Pancreas (tissue), 10 donors: ENCODE data around the gene ZNF563. TPM values are rescaled to one million over a fixed set of nuclear protein-coding genes. Genes with fewer than 3 reads are reported as not detected.

Experiments
- ATAC-seq, 4 donors: fragments of 200-7000 bp; cut with Tn5 transposase; one replicate each; pipeline versions ENCODE4 v1.8.0 to v1.9.1; 2020; ENCODE audit warnings: mild to moderate bottlenecking in 4 of 4, moderate library complexity in 4 of 4
- DNase-seq, 6 donors: peaks; one replicate each; pipeline ENCODE4 v3.0.0-alpha.2; 2020
- FAIRE-seq: peaks from 2 replicates; lab custom pipeline; 2012; peaks lifted over from hg19 to GRCh38; lab: Jason Lieb, UNC
- H3K27ac ChIP-seq, 4 donors: fragments of 200-600 bp; sonication (generic); 1 replicate in 3 of 4; 2 replicates in 1 of 4; pipeline versions ENCODE4 v1.5.0 to v1.8.0; 2020
- H3K27me3 ChIP-seq, 4 donors: fragments of 200-600 bp; one replicate each; pipeline ENCODE4 v1.8.0; 2021
- H3K36me3 ChIP-seq, 3 donors: fragments of 200-600 bp; sonication (generic) in 1 of 3; one replicate each; pipeline versions ENCODE4 v1.5.0 to v1.8.0; 2020 to 2021
- H3K4me1 ChIP-seq, 3 donors: fragments of 200-600 bp; one replicate each; pipeline ENCODE4 v1.8.0; 2021
- H3K4me3 ChIP-seq, 4 donors: fragments of 200-600 bp; sonication (generic) in 2 of 4; one replicate each; pipeline versions ENCODE4 v1.5.0 to v1.8.0; 2020 to 2021
- H3K9me3 ChIP-seq, 4 donors: fragments of 200-600 bp; one replicate each; pipeline ENCODE4 v1.8.0; 2021
- CTCF ChIP-seq, 4 donors: fragments of 200-600 bp; sonication (generic) in 3 of 4; IDR thresholded peaks; one replicate each; pipeline versions ENCODE4 v1.5.0 to v1.8.0; 2021; ENCODE audit warnings: antibody characterized with exemption in 4 of 4
- WGBS, 2 donors: extraction: QIAGEN DNeasy Blood & Tissue Kit; methylation state at CpG; one replicate each; pipeline ENCODE4 v1.1.7; 2013; 5-methylcytosine and 5-hydroxymethylcytosine counted together
- intact Hi-C, 3 donors: fragments of 100-400 bp; cut with DNase I; formaldehyde crosslinking; loops; one replicate each; pipeline versions ENCODE4 v1.11.1 to v1.14.2; 2022
- polyA plus RNA-seq, 2 donors: library from polyadenylated mRNA; stranded (reverse); fragments of 200-250 nt; gene quantifications; one replicate each; pipeline ENCODE4 v1.2.3, GENCODE V29; 2013
- total RNA-seq, 6 donors: library from RNA; stranded (reverse); fragmentation: NEBNext Ultra II Directional in 4 of 6; extraction: Animal tissue kit (Norgen Biotek cat#: 25700) in 4 of 6; gene quantifications; one replicate each; pipeline versions ENCODE4 v1.2.1 to v1.2.4, GENCODE V29; 2021 to 2023
- donor health status: healthy with polysubstance abuse.
- donor health status: DM: no; HTN: no; CAD: no; lungs with moderate emphysema.
- donor health status: DM: no; HTN: no; CAD: no.
- donor health status: control.
- donor health status: control.
- donor health status: Bipolar disorder and iron deficiency.
- donor health status: DM: yes; HTN: yes; CAD: no.
- donor health status: DM: no; HTN: no; CAD: no.
- donor health status: DM: no; HTN: no; CAD: no.
- donor health status: DM: yes; HTN: yes; CAD: no.

ZNF563 gene
- total and polyA plus RNA-seq, 8 donors = 1.0 to 2.9 (median 1.8) TPM

- intact Hi-C loops = no loop called here
- ATAC-seq (no peak), DNase-seq (no peak), FAIRE-seq (no peak)
- Histone ChIP-seq H3K27ac (no peak overlapping the region), H3K27me3 (no peaks in the 10 kb centered on the region), H3K4me3 (no peak overlapping the region), H3K9me3 (no peaks in the 10 kb centered on the region), H3K36me3 (no peaks in the 10 kb centered on the region), H3K4me1 (peaks cover 6 to 17% (median 14%) of the 10 kb centered on the region in 3 donors)
- no peak for TF ChIP-seq CTCF (IDR thresholded peaks at IDR 0.05)
- 67 to 69% methylated on average over 1 of the region's 1 CpG for WGBS, 2 donors
Measured at GRCh38 chr19:12287958-12288500, 45.4 kb downstream of the ZNF563 start.

- H3K36me3 ChIP-seq = no peaks in the 10 kb centered on the region
- no peak overlapping the region for H3K4me3 ChIP-seq
- intact Hi-C loops = no loop called here
- DNase-seq (peak in 1 of 6 donors; percentile 34), FAIRE-seq (no peak), ATAC-seq (no peak)
- H3K27ac ChIP-seq = no peak overlapping the region
- H3K27me3 ChIP-seq = no peaks in the 10 kb centered on the region
- 95% methylated on average over 18 of the region's 18 CpGs for WGBS, 2 donors
- TF ChIP-seq CTCF (IDR thresholded peaks at IDR 0.05) = no peak
- no peaks in the 10 kb centered on the region for H3K9me3 ChIP-seq
- H3K4me1 ChIP-seq = peaks cover 0 to 7% (median 0%) of the 10 kb centered on the region in 3 donors
Measured at GRCh38 chr19:12284631-12285030, 48.8 kb downstream of the ZNF563 start.

GRCh38 chr19:12284226-12284625, 49.2 kb downstream of the ZNF563 start:
- no peaks in the 10 kb centered on the region for H3K9me3 ChIP-seq
- H3K36me3 ChIP-seq = no peaks in the 10 kb centered on the region
- H3K27ac ChIP-seq = no peak overlapping the region
- peaks cover 0 to 3% (median 0%) of the 10 kb centered on the region in 3 donors for H3K4me1 ChIP-seq
- DNase-seq (no peak), FAIRE-seq (no peak), ATAC-seq (no peak)
- TF ChIP-seq CTCF (IDR thresholded peaks at IDR 0.05) = no peak
- no peak overlapping the region for H3K4me3 ChIP-seq
- intact Hi-C loops = no loop called here
- WGBS, 2 donors = 96 to 97% methylated on average over 14 of the region's 14 CpGs
- no peaks in the 10 kb centered on the region for H3K27me3 ChIP-seq

- ATAC-seq = no peak
- Histone ChIP-seq H3K4me1 (no peaks in the 10 kb centered on the region), H3K4me3 (no peak overlapping the region), H3K27ac (no peak overlapping the region), H3K36me3 (peaks cover 0 to 17% (median 8%) of the 10 kb centered on the region in 3 donors), H3K27me3 (no peaks in the 10 kb centered on the region), H3K9me3 (no peaks in the 10 kb centered on the region)
- TF ChIP-seq CTCF (IDR thresholded peaks at IDR 0.05) = no peak
- FAIRE-seq = no peak
- intact Hi-C loops = no loop called here
- no peak for DNase-seq
- WGBS, 2 donors = 90 to 93% methylated on average over 2 of the region's 2 CpGs
Measured at GRCh38 chr19:12278713-12279112, 54.7 kb downstream of the ZNF563 start.
